SHP77 treated with DMSO at 0.1 percent for 48 hours (cell line): ENCODE results near the gene LMAN1.

ENCODE experiments used
- DNase-seq: peaks from one replicate; lab custom pipeline; 2025; lab: John Stamatoyannopoulos, UW

The LMAN1 gene

DNA sequence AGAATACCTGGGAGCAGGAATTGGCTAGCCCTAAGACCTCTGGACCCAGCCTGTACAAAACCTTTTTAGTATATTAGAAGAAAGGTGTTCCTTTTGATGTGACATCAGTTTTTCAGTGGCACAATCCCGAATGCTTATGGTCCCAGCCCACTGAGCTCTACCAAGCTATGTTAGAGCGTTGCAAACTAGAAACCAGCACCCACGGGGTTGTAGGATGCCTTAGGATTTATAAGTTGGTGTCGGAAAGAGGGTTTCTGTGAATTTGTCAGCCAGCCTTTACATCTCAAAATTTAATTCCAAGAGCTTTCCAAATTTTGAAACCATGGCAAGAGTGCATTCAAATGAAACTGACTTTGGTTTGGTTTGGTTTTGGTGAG, 499 bp upstream of the LMAN1 start:
- DNase-seq = peak; percentile 75

GRCh38 chr18:59358414-59358711, 702 bp downstream of the LMAN1 start:
- DNase-seq = no peak

DNA sequence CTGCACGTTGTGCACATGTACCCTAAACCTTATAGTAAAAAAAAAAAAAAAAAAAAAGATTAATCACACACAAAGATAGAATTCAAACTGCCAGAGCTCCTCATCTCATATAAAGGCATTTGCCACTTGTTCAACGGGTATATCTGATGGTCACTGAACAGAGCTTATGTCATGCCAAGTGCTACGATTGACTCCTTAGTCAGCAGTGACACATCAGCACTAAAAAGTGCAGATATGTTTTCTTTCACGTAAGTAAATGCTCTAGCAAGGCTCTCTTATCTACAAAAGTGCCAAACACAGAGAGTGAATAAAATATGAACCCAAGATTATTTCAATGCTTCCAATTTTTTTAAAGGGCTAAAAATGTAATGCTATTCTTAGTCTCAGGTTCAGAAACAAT, 1.1 kb downstream of the LMAN1 start:
- no peak for DNase-seq

DNA sequence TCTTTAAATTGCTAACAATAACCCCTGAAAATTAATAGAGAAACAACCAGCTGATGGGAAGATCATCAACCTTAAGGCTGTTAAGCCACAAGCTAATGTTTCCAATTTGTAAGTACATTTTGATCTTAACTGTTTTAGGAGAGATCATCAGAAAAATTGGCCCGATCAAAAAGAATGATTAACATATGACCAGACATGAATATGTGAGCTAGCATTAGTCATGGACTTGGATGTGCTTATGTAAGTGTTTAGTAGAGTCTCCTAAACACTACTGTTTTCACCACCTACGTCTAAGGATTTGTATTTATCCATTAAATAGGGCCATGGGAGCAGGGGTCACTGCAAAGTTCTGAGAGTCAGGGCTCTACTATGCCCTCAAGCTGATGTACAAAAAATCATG, 4.3 kb downstream of the LMAN1 start:
- no peak for DNase-seq

DNA sequence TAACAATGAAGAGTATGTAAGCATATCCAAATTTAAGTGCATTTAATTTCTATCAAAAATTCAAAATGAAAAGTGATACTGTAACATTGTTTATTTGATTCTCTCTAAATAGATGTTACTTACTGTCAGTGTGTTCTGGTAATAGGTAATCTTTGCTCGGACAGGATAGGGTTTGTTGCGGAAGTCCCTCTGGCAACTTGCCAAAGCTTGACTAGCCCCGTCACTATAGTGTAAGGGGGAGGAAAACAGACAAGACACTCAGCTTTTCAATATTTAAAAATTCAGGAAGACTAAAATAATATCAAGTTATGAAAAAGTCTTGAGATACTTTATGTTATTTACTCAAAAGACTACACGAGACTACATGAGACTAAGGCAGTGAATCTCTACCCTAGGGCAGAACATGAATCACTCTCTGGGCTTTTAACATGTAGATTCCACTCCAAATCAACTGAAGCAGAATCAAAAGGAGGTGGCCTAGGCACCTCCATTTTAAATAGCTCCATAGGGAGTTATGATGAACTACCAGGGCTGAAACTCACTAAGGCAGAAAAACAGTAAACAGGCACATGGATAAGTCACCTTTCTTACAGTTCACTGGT, 5.9 kb downstream of the LMAN1 start:
- no peak for DNase-seq

- DNase-seq = no peak
These were observed 6.7 kb downstream of the LMAN1 start for GRCh38 chr18:59352250-59352855.

DNA sequence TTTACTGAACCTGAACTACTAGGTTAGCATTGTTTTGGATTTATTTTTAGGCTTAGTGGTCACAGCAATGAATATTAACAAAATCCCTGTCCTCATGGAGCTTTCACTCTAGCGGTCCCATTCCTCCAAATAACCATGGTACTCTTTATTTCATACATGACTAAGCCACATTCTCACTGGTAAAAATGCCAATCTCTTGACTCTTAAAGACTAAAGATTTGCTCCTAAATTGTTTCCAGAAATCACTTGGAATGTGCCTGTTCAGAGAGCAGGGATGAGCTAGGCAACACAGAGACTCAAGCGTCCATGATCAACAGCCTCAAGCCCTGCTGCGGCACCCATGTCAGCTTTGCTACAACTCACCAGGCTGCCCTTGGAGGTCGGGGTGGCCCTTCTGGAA, 13.5 kb downstream of the LMAN1 start:
- DNase-seq = no peak

GRCh38 chr18:59344996-59345395, 14.1 kb downstream of the LMAN1 start:
- DNase-seq = no peak

DNA sequence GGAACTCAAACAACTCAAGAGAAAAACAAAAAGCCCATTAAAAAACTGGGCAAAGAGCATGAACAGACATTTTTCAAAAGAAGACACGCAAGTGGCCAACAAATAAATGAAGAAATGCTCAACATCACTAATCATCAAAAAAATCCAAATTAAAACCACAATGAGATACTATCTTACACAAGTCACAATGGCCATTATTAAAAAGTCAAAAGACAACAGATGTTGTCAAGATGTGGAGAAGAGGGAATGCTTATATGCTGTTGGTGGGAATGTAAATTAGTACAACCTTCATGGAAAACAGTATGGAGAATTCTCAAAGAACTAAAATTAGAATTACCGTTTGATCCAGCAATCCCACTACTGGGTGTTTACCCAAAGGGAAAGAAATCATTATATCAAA, 15.1 kb downstream of the LMAN1 start:
- DNase-seq = no peak

GRCh38 chr18:59340817-59341216, 18.2 kb downstream of the LMAN1 start:
- DNase-seq = no peak

DNA sequence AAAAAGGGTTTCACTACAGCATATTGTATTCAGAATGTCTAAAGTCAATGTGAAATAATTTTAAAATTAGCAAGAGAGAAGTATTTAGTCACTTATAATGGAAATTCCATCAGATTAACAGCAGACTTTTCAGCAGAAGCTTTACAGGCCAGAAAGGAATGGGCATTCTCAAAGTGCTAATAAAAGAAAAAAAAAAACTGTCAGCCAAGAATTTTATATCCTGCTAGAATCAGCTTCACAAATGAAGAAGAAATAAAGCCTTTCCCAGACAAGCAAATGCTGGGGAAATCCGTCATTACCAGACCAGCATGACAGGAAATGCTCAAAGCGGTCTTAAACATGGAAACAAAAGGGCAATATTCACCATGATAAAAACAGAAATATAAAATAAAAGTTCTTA, 18.8 kb downstream of the LMAN1 start:
- DNase-seq = no peak

DNA sequence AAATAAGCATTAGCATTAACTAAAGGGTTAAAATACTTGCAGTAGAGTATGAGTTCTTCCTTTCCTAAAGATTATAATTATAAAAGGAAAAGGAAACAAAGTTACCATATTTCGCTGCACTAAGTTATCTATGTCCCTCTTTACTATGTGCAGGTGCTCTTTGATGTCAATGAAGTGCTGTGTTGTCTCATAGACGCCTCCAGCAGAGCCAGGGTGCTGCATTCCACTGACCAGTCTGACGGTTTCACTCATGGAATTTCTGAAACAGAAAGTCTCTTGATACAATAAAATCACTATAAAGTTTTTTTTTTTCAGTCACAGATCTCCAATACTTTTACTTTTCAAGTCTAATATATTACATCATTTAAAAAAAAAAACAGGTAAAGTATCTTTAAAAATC, 26.1 kb downstream of the LMAN1 start:
- DNase-seq = no peak

- no peak for DNase-seq
These were observed 30.4 kb downstream of the LMAN1 start for GRCh38 chr18:59328683-59329082.

DNA sequence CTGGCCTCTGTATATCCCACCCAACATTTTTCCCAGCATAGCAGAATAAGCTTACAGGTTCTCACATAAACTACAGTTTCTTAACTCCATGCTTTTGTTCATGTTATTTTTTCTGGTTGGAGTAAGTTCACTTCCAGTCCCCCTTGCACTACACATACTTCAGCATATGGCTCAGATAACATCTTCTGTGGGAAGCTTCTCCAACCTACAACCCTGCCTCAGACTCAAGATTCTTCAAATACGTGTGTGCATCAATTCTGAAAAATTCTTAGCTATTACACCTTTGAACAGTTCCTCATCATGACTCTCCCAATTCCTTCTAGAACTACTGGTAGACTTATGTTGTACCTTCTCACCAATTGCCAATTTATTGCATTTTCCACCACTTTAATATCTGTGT, 33.1 kb downstream of the LMAN1 start:
- DNase-seq = no peak

DNA sequence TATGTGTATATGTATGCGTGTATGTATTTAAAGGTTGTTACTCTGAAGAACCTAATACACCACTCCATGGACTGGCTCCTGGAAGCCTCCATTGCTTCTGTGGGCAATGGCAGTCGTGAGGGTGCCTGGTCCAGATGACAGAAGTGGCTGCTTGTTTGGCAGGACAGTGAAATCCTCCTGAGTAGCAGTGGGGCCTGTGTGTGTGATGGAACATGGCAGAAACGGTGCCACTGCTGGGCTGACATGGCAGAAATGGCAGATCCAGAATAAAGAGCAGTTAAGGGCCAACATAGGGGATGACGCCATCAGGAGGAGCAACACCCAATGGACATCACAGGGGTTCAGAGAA, 34.5 kb downstream of the LMAN1 start:
- no peak for DNase-seq

DNA sequence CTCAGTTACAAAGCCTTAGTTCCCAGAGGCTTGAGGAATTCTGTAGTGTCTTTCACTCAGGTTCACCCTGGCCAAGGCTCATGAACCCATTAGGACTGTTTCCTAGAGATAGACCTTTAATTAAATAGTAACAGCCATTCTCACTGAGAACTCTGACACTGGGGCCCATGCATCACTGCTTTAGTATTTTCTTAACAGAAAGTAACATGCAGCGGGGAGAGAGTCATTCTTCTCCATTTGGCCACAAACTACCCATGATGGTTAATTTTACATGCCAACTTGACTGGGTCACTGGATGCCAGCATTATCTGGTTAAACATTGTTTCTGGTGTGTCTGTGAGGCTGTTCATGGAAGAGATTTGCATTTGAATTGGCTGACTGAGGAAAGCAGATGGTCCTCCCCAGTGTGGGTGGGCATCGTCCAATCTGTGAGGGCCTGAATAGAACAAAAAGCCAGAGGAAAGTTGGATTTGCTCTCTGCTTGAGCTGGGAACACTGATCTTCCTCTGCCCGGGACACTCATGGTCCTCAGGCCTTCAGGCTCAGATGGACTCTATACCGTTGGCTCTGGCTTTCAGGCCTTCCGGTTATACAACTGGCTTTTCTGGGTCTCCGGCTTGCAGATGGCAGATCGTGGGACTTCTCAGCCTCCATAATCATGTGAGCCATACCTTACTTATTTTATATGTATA, 35.0 kb downstream of the LMAN1 start:
- DNase-seq = no peak

GRCh38 chr18:59318460-59319050, 40.5 kb downstream of the LMAN1 start, which contains the start of gene CPLX4:
CPLX4 (minus strand) TSS chr18:59318649; CDS start chr18:59318462, 187 bp downstream.
- no peak for DNase-seq

GRCh38 chr18:59311631-59312030, 47.4 kb downstream of the LMAN1 start:
- DNase-seq = no peak

DNA sequence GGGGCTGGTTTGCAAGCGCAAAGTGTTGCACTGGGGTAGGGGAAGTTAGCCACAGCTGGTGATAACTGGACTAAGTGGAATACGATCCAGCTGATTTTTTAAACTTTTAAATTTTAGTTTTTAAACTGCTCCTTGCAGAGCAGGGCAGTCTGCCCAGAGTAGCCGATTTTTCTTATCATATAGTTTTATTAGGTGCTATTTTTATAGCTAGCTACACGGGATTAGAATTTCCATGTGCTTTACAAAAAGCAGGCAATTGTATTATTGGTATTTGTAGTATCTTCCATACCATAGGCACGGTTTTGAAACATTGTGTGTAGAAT, 50.2 kb downstream of the LMAN1 start:
- DNase-seq = no peak

- DNase-seq = peak; percentile 67
These were observed 50.7 kb downstream of the LMAN1 start for GRCh38 chr18:59308248-59308937.

GRCh38 chr18:59306640-59307039, 52.4 kb downstream of the LMAN1 start:
- no peak for DNase-seq

DNA sequence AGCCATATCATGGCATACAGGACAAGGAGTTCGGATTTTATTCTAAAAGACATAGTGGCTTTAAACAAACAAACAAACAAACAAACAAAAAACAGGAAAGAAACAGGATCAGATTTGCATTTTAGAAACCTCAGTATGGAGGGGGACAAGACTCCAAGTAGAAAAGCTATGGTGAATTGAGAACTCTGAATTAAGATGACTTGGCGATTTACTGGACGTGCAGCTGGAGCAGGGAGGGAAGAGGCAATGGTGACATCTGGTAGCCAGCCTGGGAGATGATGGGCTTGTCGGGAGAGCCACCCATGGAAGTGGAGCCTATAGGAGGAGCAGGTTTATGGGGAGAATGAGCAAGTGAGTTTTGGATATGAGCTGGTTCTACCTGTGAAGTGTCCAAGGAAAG, 53.8 kb downstream of the LMAN1 start:
- no peak for DNase-seq

- no peak for DNase-seq
These were observed 55.3 kb downstream of the LMAN1 start for GRCh38 chr18:59303656-59304195.
